HCT116 (cell line): Measurements from ENCODE around the gene KCNE1. TPM values are rescaled to one million over a fixed set of nuclear protein-coding genes. Genes with fewer than 3 reads are reported as not detected.

Experiments used
- ATAC-seq: fragments of 200-7000 bp; cut with Tn5 transposase; 2 replicates; pipeline ENCODE4 v1.9.1; 2020; ENCODE audit warnings: mild to moderate bottlenecking, moderate library complexity
- BruUV-seq: library from RNA; stranded (reverse); fragments of 400-500 nt; replicated peaks from 2 replicates; lab custom pipeline; 2021; lab: Mats Ljungman, UMichigan
- CTCF ChIA-PET: fragments of 300-600 bp; sonication (Branson Sonifier 250); formaldehyde crosslinking; loops from one replicate; lab custom pipeline; 2021; ENCODE audit warnings: antibody characterized with exemption; lab: Charles Lee
- POLR2A ChIA-PET: fragments of 300-600, 350-600 bp; sonication (Branson Sonifier 250); formaldehyde crosslinking; loops from one replicate; lab custom pipeline; 2021; ENCODE audit warnings: antibody characterized with exemption; lab: Charles Lee
- RAD21 ChIA-PET, 2 experiments: fragments of 300-600 bp; sonication (Branson Sonifier 250); formaldehyde crosslinking; loops; one replicate each; lab custom pipeline; 2023; ENCODE audit warnings: low total read pairs in 2 of 2; ENCODE audit not compliant: uncharacterized antibody in 2 of 2, unreplicated experiment in 2 of 2, low non-redundant PET in 1 of 2; lab: Charles Lee
- DNase-seq: peaks from one replicate; pipeline ENCODE4 v3.0.0-alpha.2; 2010; ENCODE audit warnings: low read depth, low spot score
- H2AFZ ChIP-seq: fragments of 200-600 bp; shearing (Covaris generic), sonication (generic); 2 replicates; pipeline ENCODE4 v1.6.1; 2017; ENCODE audit warnings: low read depth, mixed run types, mixed read lengths, antibody characterized with exemption, low read length; ENCODE audit not compliant: poor library complexity, severe bottlenecking
- H3K27ac ChIP-seq: 2 replicates; pipeline ENCODE4 v1.5.1; 2012; ENCODE audit warnings: low read depth, low read length
- H3K27me3 ChIP-seq: fragments of 200-600 bp; sonication (generic); 2 replicates; pipeline ENCODE4 v1.6.1; 2016; ENCODE audit warnings: mixed run types, low read length, mixed read lengths; ENCODE audit not compliant: insufficient read depth
- H3K36me3 ChIP-seq, 2 experiments: fragments of 200-500 bp in 1 of 2; fragments of 200-600 bp in 1 of 2; sonication (Bioruptor generic) in 1 of 2; sonication (generic) in 1 of 2; 2 replicates each; pipeline versions ENCODE4 v1.5.1 to v1.6.1; 2014 to 2016; ENCODE audit warnings: low read length in 2 of 2, inconsistent platforms in 1 of 2, mixed read lengths in 1 of 2, mixed run types in 1 of 2; ENCODE audit not compliant: insufficient read depth in 2 of 2, control insufficient read depth in 1 of 2
- H3K4me1 ChIP-seq, 2 experiments: fragments of 200-600 bp in 1 of 2; sonication (generic) in 1 of 2; 2 replicates each; pipeline versions ENCODE4 v1.5.1 to v1.6.1; 2012 to 2017; ENCODE audit warnings: low read length in 2 of 2, inconsistent platforms in 1 of 2, mild to moderate bottlenecking in 1 of 2, mixed read lengths in 1 of 2, mixed run types in 1 of 2, moderate library complexity in 1 of 2; ENCODE audit not compliant: insufficient read depth in 2 of 2, control insufficient read depth in 1 of 2
- H3K4me2 ChIP-seq: fragments of 200-600 bp; sonication (generic); 2 replicates; pipeline ENCODE4 v1.6.1; 2017; ENCODE audit warnings: mixed run types, low read length, mixed read lengths
- H3K4me3 ChIP-seq, 2 experiments: fragments of 200-600 bp in 1 of 2; sonication (generic) in 1 of 2; replicated peaks in 1 of 2; 2 replicates each; pipeline ENCODE4 v1.5.1; 2011 to 2016; ENCODE audit warnings: low read length in 2 of 2, control low read depth in 1 of 2, low read depth in 1 of 2, mild to moderate bottlenecking in 1 of 2, mixed read lengths in 1 of 2, mixed run types in 1 of 2
- H3K79me2 ChIP-seq: fragments of 200-600 bp; sonication (generic); 2 replicates; pipeline ENCODE4 v1.6.1; 2017; ENCODE audit warnings: mild to moderate bottlenecking, mixed run types, low read length, moderate library complexity, mixed read lengths; ENCODE audit not compliant: insufficient read depth
- H3K9ac ChIP-seq: fragments of 200-600 bp; sonication (generic); 2 replicates; pipeline ENCODE4 v1.6.1; 2016; ENCODE audit warnings: low read length, mixed read lengths
- H3K9me2 ChIP-seq: fragments of 200-600 bp; sonication (generic), shearing (Covaris generic); 2 replicates; pipeline ENCODE4 v1.6.1; 2017; ENCODE audit warnings: mixed run types, mild to moderate bottlenecking, moderate library complexity; ENCODE audit not compliant: insufficient read depth
- H3K9me3 ChIP-seq, 2 experiments: fragments of 200-500 bp in 1 of 2; fragments of 200-600 bp in 1 of 2; sonication (Bioruptor generic) in 1 of 2; sonication (generic) in 1 of 2; 2 replicates each; pipeline ENCODE4 v1.6.1; 2014 to 2017; ENCODE audit warnings: low read length in 2 of 2, mixed read lengths in 2 of 2, inconsistent platforms in 1 of 2, low read depth in 1 of 2, mild to moderate bottlenecking in 1 of 2, mixed run types in 1 of 2, moderate library complexity in 1 of 2; ENCODE audit not compliant: control insufficient read depth in 1 of 2, insufficient read depth in 1 of 2
- H4K20me1 ChIP-seq: fragments of 200-600 bp; sonication (generic), shearing (Covaris generic); 2 replicates; pipeline ENCODE4 v1.6.1; 2017; ENCODE audit warnings: mixed run types, mild to moderate bottlenecking, moderate library complexity; ENCODE audit not compliant: insufficient read depth
- ATF3 ChIP-seq: IDR thresholded peaks from 2 replicates; pipeline ENCODE4 v1.6.1; 2012
- CBX3 ChIP-seq: IDR thresholded peaks from 2 replicates; pipeline ENCODE4 v1.6.1; 2012; ENCODE audit warnings: low read depth
- CEBPB ChIP-seq: IDR thresholded peaks from 2 replicates; pipeline ENCODE4 v1.6.1; 2012; ENCODE audit warnings: low read depth
- CTCF ChIP-seq, 3 experiments: fragments of 200-600 bp in 1 of 3; sonication (generic) in 1 of 3; IDR thresholded peaks in 2 of 3; conservative IDR thresholded peaks in 1 of 3; 2 replicates each; pipeline ENCODE4 v1.5.1; 2012 to 2017; ENCODE audit warnings: low read depth in 2 of 3, low read length in 2 of 3, antibody characterized with exemption in 1 of 3, borderline replicate concordance in 1 of 3, control low read depth in 1 of 3, mild to moderate bottlenecking in 1 of 3, mixed read lengths in 1 of 3, mixed run types in 1 of 3, moderate library complexity in 1 of 3; ENCODE audit not compliant: insufficient read depth in 1 of 3
- EZH2 ChIP-seq: fragments of 200-600 bp; sonication (generic); IDR thresholded peaks from 2 replicates; pipeline ENCODE4 v1.6.1; 2017; ENCODE audit warnings: antibody characterized with exemption, mixed run types
- EZH2phosphoT487 ChIP-seq: fragments of 200-600 bp; IDR thresholded peaks from 2 replicates; pipeline ENCODE4 v1.6.1; 2018; ENCODE audit warnings: antibody characterized with exemption, borderline replicate concordance
- MAX ChIP-seq: IDR thresholded peaks from 2 replicates; pipeline ENCODE4 v1.6.1; 2012
- POLR2A ChIP-seq: IDR thresholded peaks from 2 replicates; pipeline ENCODE4 v1.7.0; 2011; ENCODE audit warnings: borderline replicate concordance; ENCODE audit not compliant: insufficient read depth, insufficient read length; ENCODE audit errors: extremely low read depth
- POLR2AphosphoS5 ChIP-seq: IDR thresholded peaks from 2 replicates; pipeline ENCODE4 v1.6.1; 2011; ENCODE audit warnings: mild to moderate bottlenecking, low read depth, low read length, moderate library complexity
- RAD21 ChIP-seq: IDR thresholded peaks from 2 replicates; pipeline ENCODE4 v1.6.1; 2012; ENCODE audit warnings: low read depth, mild to moderate bottlenecking
- SIN3A ChIP-seq: IDR thresholded peaks from 2 replicates; pipeline ENCODE4 v1.6.1; 2012; ENCODE audit warnings: low read depth
- SP1 ChIP-seq: IDR thresholded peaks from 2 replicates; pipeline ENCODE4 v1.6.1; 2012; ENCODE audit warnings: low read depth
- TCF7L2 ChIP-seq: IDR thresholded peaks from 2 replicates; pipeline ENCODE4 v1.7.0; 2011; ENCODE audit warnings: borderline replicate concordance, inconsistent platforms; ENCODE audit not compliant: insufficient read depth, insufficient read length; ENCODE audit errors: extremely low read depth
- ZFX ChIP-seq: fragments of 450-650 bp; IDR thresholded peaks from 2 replicates; pipeline ENCODE4 v1.6.1; 2017
- intact Hi-C: fragments of 100-400 bp; cut with micrococcal nuclease; formaldehyde crosslinking; loops from 2 replicates; pipeline ENCODE4 v1.10.0; 2022
- total RNA-seq: library from RNA; stranded (reverse); gene quantifications from one replicate; pipeline ENCODE4 v1.2.1, GENCODE V29; 2021; ENCODE audit not compliant: unreplicated experiment

Gene KCNE1
- total RNA-seq, 1 experiment from 2014 or later = not detected

- no peak overlapping the region for H3K27ac ChIP-seq
- TF ChIP-seq SP1 = no peak
- TF ChIP-seq ZFX = no peak
- no peak for TF ChIP-seq CBX3
- TF ChIP-seq POLR2AphosphoS5 = no peak
- TF ChIP-seq SIN3A = no peak
- no peak for TF ChIP-seq CEBPB
- no peak for TF ChIP-seq TCF7L2
- TF ChIP-seq EZH2phosphoT487 = no peak
- no peak for TF ChIP-seq POLR2A
- no peak for TF ChIP-seq MAX
- no peak for TF ChIP-seq EZH2
- TF ChIP-seq CTCF (IDR thresholded peaks at IDR 0.05 in 2 of 3, conservative IDR thresholded peaks at IDR 0.05 in 1 of 3; ENCODE audit: borderline replicate concordance in 1 of 3, insufficient read depth in 1 of 3, low read depth in 2 of 3, low read length in 2 of 3) = no peak
- TF ChIP-seq ATF3 = no peak
- TF ChIP-seq RAD21 = no peak
- TF ChIP-seq, all 23 proteins: peak for 0
- Histone ChIP-seq H3K27me3 (no peaks in the 10 kb centered on the region), H3K9ac (no peak overlapping the region), H3K79me2 (no peaks in the 10 kb centered on the region), H4K20me1 (no peaks in the 10 kb centered on the region), H3K4me3 (no peak overlapping the region), H3K9me3 (no peaks in the 10 kb centered on the region), H3K4me2 (peak overlapping the region; percentile 26; the same call in 1 of the 2 replicates), H2AFZ (no peak overlapping the region), H3K4me1 (peaks cover 0 to 16% of the 10 kb centered on the region in 2 experiments; a peak in 2 of 4 replicates), H3K9me2 (no peaks in the 10 kb centered on the region), H3K36me3 (no peaks in the 10 kb centered on the region)
- intact Hi-C loops = no loop called here
- ChIA-PET CTCF (no interaction called here), POLR2A (no interaction called here), RAD21 (no interaction called here)
- DNase-seq (no peak), ATAC-seq (no peak)
- BruUV-seq = no TSS peak
Measured at GRCh38 chr21:34536820-34537219, 24.8 kb upstream of the KCNE1 start.
